GM06990 (cell line): ENCODE measurements around the gene NACA2.
A peak's percentile ranks its signal among the peaks of the same experiment; 100 is the strongest.

Experiments
- DNase-seq: peaks from one replicate; pipeline ENCODE4 v3.0.0-alpha.2; 2011; ENCODE audit not compliant: insufficient read length; ENCODE audit errors: extremely low read depth
- H3K27me3 ChIP-seq: replicated peaks from 2 replicates; pipeline ENCODE4 v1.6.0; 2011; ENCODE audit warnings: low read length; ENCODE audit not compliant: control insufficient read depth, insufficient read depth
- H3K36me3 ChIP-seq: 2 replicates; pipeline ENCODE4 v1.5.1; 2011; ENCODE audit warnings: low read length; ENCODE audit not compliant: control insufficient read depth, insufficient read depth
- H3K4me3 ChIP-seq: replicated peaks from 2 replicates; pipeline ENCODE4 v1.5.1; 2011; ENCODE audit warnings: low read depth, mild to moderate bottlenecking, control low read depth, low read length
- CTCF ChIP-seq: IDR thresholded peaks from 2 replicates; pipeline ENCODE4 v1.5.1; 2011; ENCODE audit warnings: low read length, control low read depth, mild to moderate bottlenecking, inconsistent platforms; ENCODE audit not compliant: insufficient read depth, poor library complexity, severe bottlenecking

Gene NACA2

GRCh38 chr17:61581611-61582349 lies 9.2 kb downstream of the NACA2 start:
- H3K27me3 ChIP-seq: no peaks in the 10 kb centered on the region; the same call in 1 of the 2 replicates
- TF ChIP-seq CTCF: no peak
- DNase-seq: no peak
- H3K36me3 ChIP-seq: no peaks in the 10 kb centered on the region
- no peak overlapping the region for H3K4me3 ChIP-seq

GRCh38 chr17:61580502-61580901 lies 10.5 kb downstream of the NACA2 start:
- TF ChIP-seq CTCF: no peak
- no peaks in the 10 kb centered on the region; the same call in 1 of the 2 replicates for H3K27me3 ChIP-seq
- DNase-seq: no peak

GRCh38 chr17:61579961-61580360 lies 11.1 kb downstream of the NACA2 start:
- no peak overlapping the region for H3K4me3 ChIP-seq
- TF ChIP-seq CTCF: peak; percentile 14
- no peaks in the 10 kb centered on the region; the same call in 1 of the 2 replicates for H3K27me3 ChIP-seq
- DNase-seq: no peak
- no peaks in the 10 kb centered on the region for H3K36me3 ChIP-seq

More at GRCh38 chr17:61580502-61580901, 10.5 kb downstream of the NACA2 start:
- Histone ChIP-seq H3K36me3 (no peaks in the 10 kb centered on the region), H3K4me3 (no peak overlapping the region)

- Histone ChIP-seq H3K27me3 (no peaks in the 10 kb centered on the region; the same call in 1 of the 2 replicates), H3K4me3 (no peak overlapping the region), H3K36me3 (no peaks in the 10 kb centered on the region)
- no peak for TF ChIP-seq CTCF
- DNase-seq: no peak
These were observed 11.7 kb downstream of the NACA2 start for GRCh38 chr17:61579347-61579746.

- Histone ChIP-seq H3K4me3 (no peak overlapping the region), H3K36me3 (no peaks in the 10 kb centered on the region), H3K27me3 (no peaks in the 10 kb centered on the region; the same call in 1 of the 2 replicates)
- no peak for DNase-seq
- TF ChIP-seq CTCF: no peak
These were observed 12.4 kb downstream of the NACA2 start for GRCh38 chr17:61578645-61579044.
